WTC11 (cell line): ENCODE data around the gene OBP2B.

ENCODE experiments used
- ATF1 ChIP-seq: sonication (generic); formaldehyde crosslinking; IDR thresholded peaks from 2 replicates; pipeline ENCODE4 v1.8.1; 2023; ENCODE audit warnings: mild to moderate bottlenecking, moderate library complexity, missing genetic modification reagents
- CTCF ChIP-seq: fragments of 200-600 bp; IDR thresholded peaks from 2 replicates; pipeline ENCODE4 v1.8.0; 2022; ENCODE audit warnings: antibody characterized with exemption
- FOXP4 ChIP-seq: sonication (generic); formaldehyde crosslinking; IDR thresholded peaks from 2 replicates; pipeline ENCODE4 v1.8.0; 2022; ENCODE audit warnings: mild to moderate bottlenecking, missing genetic modification reagents
- OVOL2 ChIP-seq: fragments of 250-450 bp; sonication (Bioruptor Pico); IDR thresholded peaks from 2 replicates; pipeline ENCODE4 v1.9.0; 2021; ENCODE audit warnings: mild to moderate bottlenecking, borderline replicate concordance
- SMAD3 ChIP-seq: sonication (generic); formaldehyde crosslinking; IDR thresholded peaks from 2 replicates; pipeline ENCODE4 v1.8.0; 2022; ENCODE audit warnings: missing genetic modification reagents, mild to moderate bottlenecking, borderline replicate concordance
- SMAD4 ChIP-seq: sonication (generic); formaldehyde crosslinking; IDR thresholded peaks from 2 replicates; pipeline ENCODE4 v1.8.0; 2022; ENCODE audit warnings: mild to moderate bottlenecking, missing genetic modification reagents
- TEAD4 ChIP-seq: sonication (generic); formaldehyde crosslinking; IDR thresholded peaks from 2 replicates; pipeline ENCODE4 v1.8.0; 2022; ENCODE audit warnings: mild to moderate bottlenecking, missing genetic modification reagents
- ZNF232 ChIP-seq: sonication (generic); formaldehyde crosslinking; IDR thresholded peaks from 2 replicates; pipeline ENCODE4 v1.8.0; 2022; ENCODE audit warnings: mild to moderate bottlenecking, missing genetic modification reagents
- ZNF263 ChIP-seq: sonication (generic); formaldehyde crosslinking; IDR thresholded peaks from 2 replicates; pipeline ENCODE4 v1.8.1; 2022; ENCODE audit warnings: low read depth, mild to moderate bottlenecking, moderate library complexity, missing genetic modification reagents
- TF ChIP-seq, protein P1 (sequence below): fragments of 250-450 bp; sonication (Bioruptor Pico); IDR thresholded peaks from 2 replicates; pipeline ENCODE4 v2.1.2; 2022; ENCODE audit warnings: mild to moderate bottlenecking, moderate library complexity
- TF ChIP-seq, protein P2 (sequence below): sonication (generic); formaldehyde crosslinking; IDR thresholded peaks from 2 replicates; pipeline ENCODE4 v1.8.1; 2022; ENCODE audit warnings: low read depth, missing genetic modification reagents, borderline replicate concordance

GRCh38 chr9:133201424-133202144, 7.5 kb downstream of the OBP2B start:
- TF ChIP-seq ATF1 (no peak), CTCF (no peak), TEAD4 (CRISPR knock-in tag) (no peak), ZNF263 (CRISPR knock-in tag) (no peak), SMAD3 (CRISPR knock-in tag) (no peak), FOXP4 (no peak), ZNF232 (CRISPR knock-in tag) (no peak), SMAD4 (CRISPR knock-in tag) (no peak), OVOL2 (CRISPR knock-in tag) (no peak)
- TF ChIP-seq, protein P1, sequence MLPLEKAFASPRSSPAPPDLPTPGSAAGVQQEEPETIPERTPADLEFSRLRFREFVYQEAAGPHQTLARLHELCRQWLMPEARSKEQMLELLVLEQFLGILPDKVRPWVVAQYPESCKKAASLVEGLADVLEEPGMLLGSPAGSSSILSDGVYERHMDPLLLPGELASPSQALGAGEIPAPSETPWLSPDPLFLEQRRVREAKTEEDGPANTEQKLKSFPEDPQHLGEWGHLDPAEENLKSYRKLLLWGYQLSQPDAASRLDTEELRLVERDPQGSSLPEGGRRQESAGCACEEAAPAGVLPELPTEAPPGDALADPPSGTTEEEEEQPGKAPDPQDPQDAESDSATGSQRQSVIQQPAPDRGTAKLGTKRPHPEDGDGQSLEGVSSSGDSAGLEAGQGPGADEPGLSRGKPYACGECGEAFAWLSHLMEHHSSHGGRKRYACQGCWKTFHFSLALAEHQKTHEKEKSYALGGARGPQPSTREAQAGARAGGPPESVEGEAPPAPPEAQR (CRISPR knock-in tag), result no peak
- TF ChIP-seq, protein P2, sequence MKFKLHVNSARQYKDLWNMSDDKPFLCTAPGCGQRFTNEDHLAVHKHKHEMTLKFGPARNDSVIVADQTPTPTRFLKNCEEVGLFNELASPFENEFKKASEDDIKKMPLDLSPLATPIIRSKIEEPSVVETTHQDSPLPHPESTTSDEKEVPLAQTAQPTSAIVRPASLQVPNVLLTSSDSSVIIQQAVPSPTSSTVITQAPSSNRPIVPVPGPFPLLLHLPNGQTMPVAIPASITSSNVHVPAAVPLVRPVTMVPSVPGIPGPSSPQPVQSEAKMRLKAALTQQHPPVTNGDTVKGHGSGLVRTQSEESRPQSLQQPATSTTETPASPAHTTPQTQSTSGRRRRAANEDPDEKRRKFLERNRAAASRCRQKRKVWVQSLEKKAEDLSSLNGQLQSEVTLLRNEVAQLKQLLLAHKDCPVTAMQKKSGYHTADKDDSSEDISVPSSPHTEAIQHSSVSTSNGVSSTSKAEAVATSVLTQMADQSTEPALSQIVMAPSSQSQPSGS, result no peak
